Head of caudate nucleus (tissue), 42 donors: ENCODE measurements around the gene MAST4.
"Not testable (repeated sequence)": the region's sequence is repeated elsewhere in the genome, so short reads cannot be mapped to it uniquely, and the experiment has no call there.

Experiments used
- DNase-seq, 42 donors: peaks; one replicate each; pipeline versions ENCODE4 v3.0.0 to v3.0.0-alpha.2; 2020 to 2021; ENCODE audit warnings: mixed read lengths in 7 of 42
- intact Hi-C: fragments of 100-400 bp; cut with DNase I; formaldehyde crosslinking; loops from one replicate; pipeline ENCODE4 v1.15.0; 2022

MAST4 gene

DNA sequence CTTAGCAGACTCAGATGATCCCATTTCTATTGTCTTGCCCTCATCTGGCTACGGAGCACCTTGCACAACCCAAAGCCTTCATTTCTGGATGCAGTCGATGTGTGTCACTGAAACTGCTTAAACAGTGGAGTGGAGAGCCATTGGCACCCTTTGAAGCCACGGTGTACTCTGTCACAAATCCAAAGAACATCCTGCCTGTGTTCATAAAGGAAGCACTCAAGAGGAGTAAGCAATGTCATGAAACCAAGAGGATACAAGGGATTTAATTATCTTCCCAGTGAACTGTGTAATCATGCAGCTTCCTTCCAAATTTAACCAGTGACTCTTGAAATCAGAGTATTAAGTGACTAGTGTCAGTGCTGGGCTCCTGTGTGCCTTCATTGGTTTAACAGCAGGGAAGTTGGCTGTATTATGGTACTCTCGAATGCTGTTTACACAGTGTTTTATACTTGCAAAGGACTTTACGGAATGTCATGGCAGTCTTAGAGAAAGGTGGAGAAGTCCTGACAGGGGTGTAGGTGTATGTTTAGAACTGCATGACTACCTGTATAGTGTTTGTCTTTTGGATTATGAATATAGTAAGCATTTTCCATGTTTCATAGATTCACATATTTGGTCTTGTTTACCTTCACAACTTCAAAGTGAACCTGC is 558.5 kb downstream of the MAST4 start:
- no peak for DNase-seq
- intact Hi-C loops: loop anchor here (10.0 kb wide), 1 partner anchor 340 kb away; no protein-coding TSS in a partner anchor

GRCh38 chr5:67156976-67157583 is 560.9 kb downstream of the MAST4 start:
- DNase-seq: peak in 35 of 42 donors; percentile 12 to 75 (median 53)
- intact Hi-C loops: loop anchor here (10.0 kb wide), 1 partner anchor 342 kb away; no protein-coding TSS in a partner anchor

- intact Hi-C loops: no loop called here
- DNase-seq: no peak
Observed at GRCh38 chr5:67160272-67160671, 564.1 kb downstream of the MAST4 start.

DNA sequence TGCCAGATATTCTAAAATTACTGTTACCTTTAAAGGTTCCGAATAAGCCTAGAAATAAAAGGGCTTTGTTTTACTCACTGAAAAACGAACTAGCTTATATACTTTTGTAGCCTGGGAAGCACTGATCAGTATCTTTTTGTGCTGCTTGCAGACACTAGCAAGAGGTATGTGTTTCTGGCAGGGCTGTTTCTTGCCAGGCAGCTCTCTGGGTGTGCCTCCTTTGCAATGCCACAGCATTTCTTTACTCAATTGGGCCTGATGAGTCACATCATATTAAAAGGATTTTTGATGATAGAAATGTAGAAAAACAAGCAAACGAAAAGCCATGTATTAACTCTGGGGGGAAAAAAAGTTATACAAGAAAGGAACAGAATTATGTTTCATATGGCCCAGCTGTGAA is 564.8 kb downstream of the MAST4 start:
- no peak for DNase-seq
- intact Hi-C loops: no loop called here

DNA sequence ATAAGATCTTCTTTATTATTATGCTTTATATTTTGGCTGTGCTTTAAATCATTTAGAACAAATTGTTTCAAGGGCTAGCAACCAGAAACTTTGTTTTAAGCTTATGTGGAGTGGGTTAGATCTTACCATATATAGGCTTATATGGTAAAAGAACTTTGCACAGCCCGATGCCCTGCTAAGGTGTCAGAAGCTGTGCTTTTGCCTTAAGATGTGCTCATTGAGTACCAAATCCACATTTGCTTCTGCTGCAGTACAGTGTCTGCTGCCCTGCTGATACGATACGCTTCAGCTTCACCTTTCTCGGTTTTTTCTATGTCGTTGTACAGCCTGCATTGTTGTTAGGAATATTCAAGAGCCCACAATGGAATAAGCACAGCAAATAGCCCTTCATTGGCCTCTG is 565.6 kb downstream of the MAST4 start:
- intact Hi-C loops: no loop called here
- no peak for DNase-seq

GRCh38 chr5:67163231-67163756 is 567.1 kb downstream of the MAST4 start:
- intact Hi-C loops: no loop called here
- DNase-seq: no peak

- no peak for DNase-seq
- intact Hi-C loops: no loop called here
Observed at GRCh38 chr5:67163863-67164595, 567.8 kb downstream of the MAST4 start.

GRCh38 chr5:67164856-67165525 is 568.8 kb downstream of the MAST4 start:
- intact Hi-C loops: loop anchor here (5.0 kb wide), 1 partner anchor 42 kb away; no protein-coding TSS in a partner anchor
- DNase-seq: no peak

DNA sequence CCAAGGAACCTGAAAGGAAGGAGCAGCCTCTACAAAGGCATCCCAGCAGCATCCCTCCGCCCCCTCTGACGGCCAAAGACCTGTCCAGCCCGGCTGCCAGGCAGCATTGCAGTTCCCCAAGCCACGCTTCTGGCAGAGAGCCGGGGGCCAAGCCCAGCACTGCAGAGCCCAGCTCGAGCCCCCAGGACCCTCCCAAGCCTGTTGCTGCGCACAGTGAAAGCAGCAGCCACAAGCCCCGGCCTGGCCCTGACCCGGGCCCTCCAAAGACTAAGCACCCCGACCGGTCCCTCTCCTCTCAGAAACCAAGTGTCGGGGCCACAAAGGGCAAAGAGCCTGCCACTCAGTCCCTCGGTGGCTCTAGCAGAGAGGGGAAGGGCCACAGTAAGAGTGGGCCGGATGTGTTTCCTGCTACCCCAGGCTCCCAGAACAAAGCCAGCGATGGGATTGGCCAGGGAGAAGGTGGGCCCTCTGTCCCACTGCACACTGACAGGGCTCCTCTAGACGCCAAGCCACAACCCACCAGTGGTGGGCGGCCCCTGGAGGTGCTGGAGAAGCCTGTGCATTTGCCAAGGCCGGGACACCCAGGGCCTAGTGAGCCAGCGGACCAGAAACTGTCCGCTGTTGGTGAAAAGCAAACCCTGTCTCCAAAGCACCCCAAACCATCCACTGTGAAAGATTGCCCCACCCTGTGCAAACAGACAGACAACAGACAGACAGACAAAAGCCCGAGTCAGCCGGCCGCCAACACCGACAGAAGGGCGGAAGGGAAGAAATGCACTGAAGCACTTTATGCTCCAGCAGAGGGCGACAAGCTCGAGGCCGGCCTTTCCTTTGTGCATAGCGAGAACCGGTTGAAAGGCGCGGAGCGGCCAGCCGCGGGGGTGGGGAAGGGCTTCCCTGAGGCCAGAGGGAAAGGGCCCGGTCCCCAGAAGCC is 569.6 kb downstream of the MAST4 start:
- intact Hi-C loops: loop anchor here (5.0 kb wide), 1 partner anchor 42 kb away; no protein-coding TSS in a partner anchor
- DNase-seq: peak; percentile 70 to 91 (median 83)

DNA sequence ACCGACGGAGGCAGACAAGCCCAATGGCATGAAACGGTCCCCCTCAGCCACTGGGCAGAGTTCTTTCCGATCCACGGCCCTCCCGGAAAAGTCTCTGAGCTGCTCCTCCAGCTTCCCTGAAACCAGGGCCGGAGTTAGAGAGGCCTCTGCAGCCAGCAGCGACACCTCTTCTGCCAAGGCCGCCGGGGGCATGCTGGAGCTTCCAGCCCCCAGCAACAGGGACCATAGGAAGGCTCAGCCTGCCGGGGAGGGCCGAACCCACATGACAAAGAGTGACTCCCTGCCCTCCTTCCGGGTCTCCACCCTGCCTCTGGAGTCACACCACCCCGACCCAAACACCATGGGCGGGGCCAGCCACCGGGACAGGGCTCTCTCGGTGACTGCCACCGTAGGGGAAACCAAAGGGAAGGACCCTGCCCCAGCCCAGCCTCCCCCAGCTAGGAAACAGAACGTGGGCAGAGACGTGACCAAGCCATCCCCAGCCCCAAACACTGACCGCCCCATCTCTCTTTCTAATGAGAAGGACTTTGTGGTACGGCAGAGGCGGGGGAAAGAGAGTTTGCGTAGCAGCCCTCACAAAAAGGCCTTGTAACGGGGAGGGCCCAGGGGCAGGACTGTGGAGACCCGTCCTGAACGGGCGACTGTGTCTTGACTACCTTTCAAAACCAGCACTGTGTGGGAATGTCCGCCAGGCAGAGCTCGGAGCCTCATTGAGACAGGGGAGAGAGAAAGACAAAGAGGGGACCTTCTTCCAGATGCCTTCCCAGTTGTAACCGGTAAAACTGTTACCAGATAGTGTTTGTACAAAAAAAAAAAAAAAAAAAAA is 570.5 kb downstream of the MAST4 start:
- peak in 22 of 42 donors; percentile 11 to 60 (median 30) for DNase-seq
- intact Hi-C loops: loop anchor here (5.0 kb wide), 1 partner anchor 41 kb away; no protein-coding TSS in a partner anchor

DNA sequence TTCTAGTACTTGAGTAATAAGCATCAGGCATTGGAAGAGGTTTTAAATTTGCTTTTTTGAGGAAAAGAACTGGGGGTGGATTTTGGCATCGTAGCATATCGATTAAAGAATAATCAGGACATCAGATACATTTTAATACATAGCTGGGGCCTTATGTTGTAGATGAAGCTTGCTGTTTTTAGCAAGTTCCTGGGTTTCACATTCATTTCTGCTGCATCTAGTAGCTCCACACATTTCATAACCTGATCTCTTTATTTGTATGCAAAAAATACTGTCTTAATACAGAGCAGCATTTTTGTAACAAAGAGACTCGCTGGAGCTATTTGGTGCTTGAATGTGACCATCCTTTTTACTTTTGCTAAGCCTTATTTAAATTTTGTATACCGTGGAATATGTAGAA is 571.9 kb downstream of the MAST4 start:
- no peak for DNase-seq
- intact Hi-C loops: loop anchor here (5.0 kb wide), 1 partner anchor 39 kb away; no protein-coding TSS in a partner anchor

DNA sequence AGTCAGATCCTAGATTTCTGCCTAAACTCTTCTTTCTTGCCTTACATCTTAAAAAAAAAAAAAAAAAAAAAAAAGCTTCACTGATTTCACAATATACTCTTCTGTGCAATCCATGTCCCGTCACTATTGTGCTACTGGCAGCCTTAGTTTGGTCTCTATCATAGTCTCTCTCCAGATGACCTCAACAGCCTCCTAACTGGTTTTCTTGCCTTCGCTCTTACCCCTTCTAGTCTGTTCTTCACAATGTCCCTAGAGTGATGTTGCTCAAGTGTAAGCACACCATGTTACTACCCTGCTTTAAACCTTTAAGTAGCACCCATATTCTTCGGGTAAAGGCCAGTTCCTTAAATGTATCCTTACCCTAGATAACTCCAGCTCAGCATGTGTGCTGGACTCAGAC is 574.6 kb downstream of the MAST4 start:
- intact Hi-C loops: no loop called here
- no peak for DNase-seq

DNA sequence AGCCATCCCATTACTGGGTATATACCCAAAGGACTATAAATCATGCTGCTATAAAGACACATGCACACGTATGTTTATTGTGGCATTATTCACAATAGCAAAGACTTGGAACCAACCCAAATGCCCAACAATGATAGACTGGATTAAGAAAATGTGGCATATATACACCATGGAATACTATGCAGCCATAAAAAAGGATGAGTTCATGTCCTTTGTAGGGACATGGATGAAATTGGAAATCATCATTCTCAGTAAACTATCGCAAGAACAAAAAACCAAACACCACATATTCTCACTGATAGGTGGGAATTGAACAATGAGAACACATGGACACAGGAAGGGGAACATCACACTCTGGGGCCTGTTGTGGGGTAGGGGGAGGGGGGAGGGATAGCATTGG is 577.2 kb downstream of the MAST4 start:
- intact Hi-C loops, DNase-seq: not testable (repeated sequence)

DNA sequence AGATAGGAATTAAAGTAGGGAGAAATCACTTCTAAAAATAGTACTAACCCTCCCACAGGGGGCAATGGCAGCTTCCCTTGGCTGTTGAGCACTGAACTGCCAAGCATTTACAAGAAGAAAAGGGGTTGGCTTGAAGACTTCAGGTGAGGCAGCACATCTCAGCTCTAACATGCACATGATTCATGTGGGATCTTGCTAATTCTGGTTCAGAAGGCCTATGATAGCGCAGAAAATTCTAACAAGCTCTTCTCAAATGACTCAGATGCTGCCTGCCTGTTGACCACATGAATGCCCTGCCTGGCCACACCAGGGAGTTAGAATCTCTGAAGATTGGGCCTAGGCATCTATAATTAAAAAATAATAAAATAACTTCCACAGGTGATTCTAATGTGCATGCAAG is 577.8 kb downstream of the MAST4 start:
- intact Hi-C loops: no loop called here
- DNase-seq: no peak

DNA sequence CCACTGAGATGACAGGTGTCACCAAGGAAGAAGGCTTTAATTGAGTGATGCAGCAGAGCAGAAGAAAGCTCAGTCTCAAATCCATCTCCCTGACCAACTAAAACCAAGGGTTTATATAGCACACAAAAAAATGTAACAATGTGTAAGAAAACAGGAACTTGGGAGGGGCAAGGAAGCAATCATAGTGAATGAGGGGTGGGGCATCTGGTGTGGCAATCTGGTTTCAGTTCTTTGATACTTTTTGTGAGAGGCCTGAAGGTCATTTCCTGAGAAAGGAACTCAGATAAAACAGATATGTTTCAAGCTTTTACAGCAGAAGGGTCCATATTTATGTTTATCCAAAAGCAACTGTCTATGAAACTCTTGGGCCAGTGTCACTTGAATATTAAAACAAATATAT is 580.7 kb downstream of the MAST4 start:
- no peak for DNase-seq
- intact Hi-C loops: no loop called here

- no peak for DNase-seq
- intact Hi-C loops: no loop called here
Observed at GRCh38 chr5:67178085-67178484, 581.9 kb downstream of the MAST4 start.

GRCh38 chr5:67178966-67179365 is 582.8 kb downstream of the MAST4 start:
- DNase-seq: no peak
- intact Hi-C loops: no loop called here
